Left lobe of liver (tissue), 1 donor: ENCODE data around the gene GZMB. TPM values are rescaled to one million over a fixed set of nuclear protein-coding genes. Genes with fewer than 3 reads are reported as not detected.

Experiments used
- total RNA-seq: library from RNA; stranded (reverse); gene quantifications from one replicate; pipeline ENCODE4 v1.2.1, GENCODE V29; 2021
- donor health status: DM: no; HTN: yes; CAD: no.

Gene GZMB
- total RNA-seq, 1 donor from 2014 or later: 1.3 TPM

Other genes with a start within 250 kb of the GZMB start
- 2.3 TPM for gene NYNRIN, start 235.2 kb downstream of the GZMB start, total RNA-seq
- 1.4 TPM for gene CBLN3, start 204.5 kb downstream of the GZMB start, total RNA-seq
- 29.3 TPM for gene KHNYN, start 204.2 kb downstream of the GZMB start, total RNA-seq
- gene SDR39U1, start 191.4 kb downstream of the GZMB start, total RNA-seq: 32.4 TPM
- not detected for gene CMA1, start 125.9 kb downstream of the GZMB start, total RNA-seq
- 0.55 TPM for gene CTSG, start 57.9 kb downstream of the GZMB start, total RNA-seq
- gene GZMH, start 24.5 kb downstream of the GZMB start, total RNA-seq: 0.28 TPM